ENCODE measurements around the gene NDUFS6.

The NDUFS6 gene

GRCh38 chr5:1853531-1853930 is 52.3 kb downstream of the NDUFS6 start:
- DNase-seq (ENCODE audit: low read depth): no peak

GRCh38 chr5:1855075-1855474 is 53.9 kb downstream of the NDUFS6 start:
- no peak for DNase-seq (ENCODE audit: low read depth)

GRCh38 chr5:1855596-1855995 is 54.4 kb downstream of the NDUFS6 start:
- DNase-seq (ENCODE audit: low read depth): no peak

GRCh38 chr5:1856596-1857255 is 55.5 kb downstream of the NDUFS6 start:
- no peak for DNase-seq (ENCODE audit: low read depth)

GRCh38 chr5:1857256-1857600 is 56.0 kb downstream of the NDUFS6 start:
- no peak for DNase-seq (ENCODE audit: low read depth)

GRCh38 chr5:1858436-1858835 is 57.2 kb downstream of the NDUFS6 start:
- no peak for DNase-seq (ENCODE audit: low read depth)

- DNase-seq (ENCODE audit: low read depth): no peak
Observed at GRCh38 chr5:1859099-1859498, 57.9 kb downstream of the NDUFS6 start.

- DNase-seq (ENCODE audit: low read depth): no peak
Observed at GRCh38 chr5:1860021-1860610, 58.9 kb downstream of the NDUFS6 start.

GRCh38 chr5:1860949-1861348 is 59.7 kb downstream of the NDUFS6 start:
- DNase-seq (ENCODE audit: low read depth): no peak

GRCh38 chr5:1864896-1865440 is 63.8 kb downstream of the NDUFS6 start:
- DNase-seq (ENCODE audit: low read depth): no peak

- no peak for DNase-seq (ENCODE audit: low read depth)
Observed at GRCh38 chr5:1865486-1865885, 64.3 kb downstream of the NDUFS6 start.

Measured in stimulated activated CD8-positive, alpha-beta memory T cell treated with anti-CD3 and anti-CD28 coated beads, Interleukin-12 subunit alpha, Interleukin-12 subunit beta, amount 100 ng/mL, for 1 hour (primary cell).